ENCODE data around the gene MPZL2.

Gene MPZL2

DNA sequence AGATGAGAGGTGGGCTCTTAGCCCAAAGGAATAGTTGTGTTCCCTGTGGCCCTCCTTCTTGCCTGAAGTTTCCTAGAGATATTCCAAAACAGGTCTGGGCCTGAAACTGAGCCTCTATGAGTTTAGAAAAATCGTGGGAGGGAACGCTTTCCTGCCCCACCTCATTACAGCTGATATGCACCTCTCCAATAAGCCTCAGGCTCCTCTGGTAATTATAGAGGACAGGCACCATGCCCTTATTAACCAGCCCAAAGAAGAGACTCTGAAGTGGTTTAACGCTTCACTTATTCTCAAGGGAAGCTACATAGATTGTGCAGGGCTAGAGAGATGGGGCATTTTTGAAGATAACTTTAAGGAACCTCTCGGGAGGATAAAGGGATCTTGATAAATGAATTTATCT, 3.4 kb upstream of the MPZL2 start:
- TF ChIP-seq, protein P1, sequence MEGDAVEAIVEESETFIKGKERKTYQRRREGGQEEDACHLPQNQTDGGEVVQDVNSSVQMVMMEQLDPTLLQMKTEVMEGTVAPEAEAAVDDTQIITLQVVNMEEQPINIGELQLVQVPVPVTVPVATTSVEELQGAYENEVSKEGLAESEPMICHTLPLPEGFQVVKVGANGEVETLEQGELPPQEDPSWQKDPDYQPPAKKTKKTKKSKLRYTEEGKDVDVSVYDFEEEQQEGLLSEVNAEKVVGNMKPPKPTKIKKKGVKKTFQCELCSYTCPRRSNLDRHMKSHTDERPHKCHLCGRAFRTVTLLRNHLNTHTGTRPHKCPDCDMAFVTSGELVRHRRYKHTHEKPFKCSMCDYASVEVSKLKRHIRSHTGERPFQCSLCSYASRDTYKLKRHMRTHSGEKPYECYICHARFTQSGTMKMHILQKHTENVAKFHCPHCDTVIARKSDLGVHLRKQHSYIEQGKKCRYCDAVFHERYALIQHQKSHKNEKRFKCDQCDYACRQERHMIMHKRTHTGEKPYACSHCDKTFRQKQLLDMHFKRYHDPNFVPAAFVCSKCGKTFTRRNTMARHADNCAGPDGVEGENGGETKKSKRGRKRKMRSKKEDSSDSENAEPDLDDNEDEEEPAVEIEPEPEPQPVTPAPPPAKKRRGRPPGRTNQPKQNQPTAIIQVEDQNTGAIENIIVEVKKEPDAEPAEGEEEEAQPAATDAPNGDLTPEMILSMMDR (IDR thresholded peaks at IDR 0.05; ENCODE audit: low read depth, low read length), result no peak
- TF ChIP-seq POLR2A (IDR thresholded peaks at IDR 0.05; ENCODE audit: extremely low read depth, insufficient read length) (no peak), MAX (IDR thresholded peaks at IDR 0.05; ENCODE audit: low read depth, low read length) (no peak), MYC (IDR thresholded peaks at IDR 0.05; ENCODE audit: low read depth, low read length) (no peak)
- no peak overlapping the region for H3K4me3 ChIP-seq (ENCODE audit: low read depth, low read length)
- no peak for DNase-seq (ENCODE audit: low read depth)

DNA sequence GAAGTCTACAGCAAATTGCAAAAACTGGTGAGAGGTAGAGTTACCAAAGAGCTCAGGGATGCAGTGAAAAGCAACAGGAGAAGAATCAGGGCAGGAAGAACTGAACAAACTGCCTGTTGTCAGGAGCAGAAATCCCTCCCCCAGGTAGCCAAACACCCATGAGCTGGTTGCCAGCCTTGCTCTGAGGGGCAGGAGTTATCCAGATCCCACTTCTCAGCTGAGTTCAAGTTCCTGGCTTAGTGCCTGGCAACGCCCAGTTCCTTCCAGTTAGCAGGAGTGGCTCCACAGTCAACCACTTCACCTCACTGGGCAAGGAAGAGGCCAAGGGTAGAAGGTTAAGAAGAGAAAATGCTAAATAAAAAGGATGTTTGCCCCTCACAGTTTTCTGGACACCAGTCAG, 1.9 kb upstream of the MPZL2 start:
- H3K4me3 ChIP-seq (ENCODE audit: low read depth, low read length), result no peak overlapping the region
- DNase-seq (ENCODE audit: low read depth), result no peak
- TF ChIP-seq MYC (IDR thresholded peaks at IDR 0.05; ENCODE audit: low read depth, low read length) (no peak), MAX (IDR thresholded peaks at IDR 0.05; ENCODE audit: low read depth, low read length) (no peak), POLR2A (IDR thresholded peaks at IDR 0.05; ENCODE audit: extremely low read depth, insufficient read length) (no peak)
- TF ChIP-seq, protein P1 (IDR thresholded peaks at IDR 0.05; ENCODE audit: low read depth, low read length), result no peak

DNA sequence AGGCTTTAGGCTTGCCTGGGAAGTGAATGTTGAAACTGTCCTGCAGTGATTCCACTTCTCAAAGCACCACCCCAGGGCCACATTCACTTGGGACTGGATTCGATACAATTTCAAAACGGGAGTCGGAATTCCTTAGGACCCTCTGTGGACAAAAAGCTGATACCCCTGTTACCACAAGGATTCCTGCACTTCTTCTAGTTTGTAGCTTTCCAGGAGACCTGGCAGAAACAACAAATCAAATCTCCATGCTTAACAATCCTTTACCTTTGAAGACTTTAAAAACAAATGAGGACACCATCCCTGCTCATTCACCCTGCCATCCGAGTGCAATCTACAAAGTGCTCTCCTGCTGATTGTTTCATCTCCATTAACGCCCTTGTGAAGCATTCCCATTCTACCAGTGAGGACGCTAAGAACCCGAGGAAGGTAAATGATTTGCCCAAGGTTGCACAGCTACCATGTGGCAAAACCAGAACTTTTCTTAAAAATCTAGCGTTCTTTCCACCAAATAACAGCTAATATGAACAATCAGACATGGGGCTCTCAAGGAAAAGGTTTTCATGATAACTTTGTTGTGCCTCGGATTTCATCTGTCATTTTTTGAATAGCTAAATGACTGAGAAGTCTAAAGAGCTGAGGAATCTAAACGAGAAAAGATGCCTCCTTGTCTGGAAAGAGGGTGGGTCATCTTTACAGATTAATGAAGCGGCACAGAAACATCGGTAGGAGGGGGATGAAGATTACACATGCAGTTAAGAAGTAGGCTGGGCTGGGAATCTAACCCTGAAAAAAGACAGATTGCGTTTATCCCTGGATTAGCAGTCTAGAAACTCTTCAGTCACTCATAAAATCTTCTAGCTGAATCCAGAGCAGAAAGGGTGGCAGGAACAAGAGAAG, 720 bp upstream of the MPZL2 start:
- no peak for DNase-seq (ENCODE audit: low read depth)
- no peak overlapping the region for H3K4me3 ChIP-seq (ENCODE audit: low read depth, low read length)

DNA sequence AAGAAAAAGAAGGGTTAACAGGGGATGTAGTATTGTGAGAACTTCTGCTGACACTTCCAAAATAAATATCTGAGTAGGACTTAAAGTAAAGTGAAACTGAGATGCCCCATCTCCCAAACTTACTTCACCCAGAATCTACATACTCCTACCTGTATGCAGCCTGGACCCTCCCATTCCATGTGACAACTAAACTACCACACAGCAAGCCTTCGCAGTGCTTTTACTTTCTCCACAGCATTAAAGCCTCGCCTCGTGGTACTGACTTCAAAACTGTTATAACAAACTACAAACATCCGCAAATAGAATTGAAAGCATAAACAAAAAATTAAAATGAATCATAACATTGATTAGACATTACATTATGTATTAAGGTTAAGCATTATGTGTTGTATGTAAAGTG, 985 bp downstream of the MPZL2 start:
- no peak overlapping the region for H3K4me3 ChIP-seq (ENCODE audit: low read depth, low read length)
- no peak for DNase-seq (ENCODE audit: low read depth)

More for the DNA sequence above, 720 bp upstream of the MPZL2 start:
- TF ChIP-seq MAX (IDR thresholded peaks at IDR 0.05; ENCODE audit: low read depth, low read length) (no peak), POLR2A (IDR thresholded peaks at IDR 0.05; ENCODE audit: extremely low read depth, insufficient read length) (no peak), MYC (IDR thresholded peaks at IDR 0.05; ENCODE audit: low read depth, low read length) (no peak)
- TF ChIP-seq, protein P1 (IDR thresholded peaks at IDR 0.05; ENCODE audit: low read depth, low read length), result no peak

DNA sequence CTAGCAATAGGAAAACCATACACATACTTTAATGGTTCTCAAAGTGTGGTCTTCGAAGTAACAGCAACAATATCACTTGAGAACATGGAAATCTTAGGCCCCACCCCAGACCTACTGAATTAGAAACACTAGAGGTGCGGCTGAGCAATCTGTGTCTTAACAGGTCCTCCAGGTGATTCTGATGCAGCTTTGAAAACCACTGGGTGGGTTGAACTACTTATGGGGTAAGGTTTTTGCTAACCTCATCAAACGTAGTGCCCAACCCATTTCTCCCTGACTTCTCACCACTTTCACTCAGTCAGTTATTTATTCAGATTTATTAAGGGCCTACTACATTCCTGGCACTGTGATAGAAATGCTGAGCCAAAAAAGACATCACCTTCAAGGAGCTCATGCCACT, 3.7 kb downstream of the MPZL2 start:
- TF ChIP-seq, protein P1 (IDR thresholded peaks at IDR 0.05; ENCODE audit: low read depth, low read length), result no peak
- TF ChIP-seq MAX (IDR thresholded peaks at IDR 0.05; ENCODE audit: low read depth, low read length) (no peak), POLR2A (IDR thresholded peaks at IDR 0.05; ENCODE audit: extremely low read depth, insufficient read length) (no peak), MYC (IDR thresholded peaks at IDR 0.05; ENCODE audit: low read depth, low read length) (no peak)
- no peak overlapping the region for H3K4me3 ChIP-seq (ENCODE audit: low read depth, low read length)
- DNase-seq (ENCODE audit: low read depth), result no peak

More for the DNA sequence above, 985 bp downstream of the MPZL2 start:
- TF ChIP-seq POLR2A (IDR thresholded peaks at IDR 0.05; ENCODE audit: extremely low read depth, insufficient read length) (no peak), MAX (IDR thresholded peaks at IDR 0.05; ENCODE audit: low read depth, low read length) (no peak), MYC (IDR thresholded peaks at IDR 0.05; ENCODE audit: low read depth, low read length) (no peak)
- TF ChIP-seq, protein P1 (IDR thresholded peaks at IDR 0.05; ENCODE audit: low read depth, low read length), result no peak
